GM12878 (cell line): ENCODE measurements around the gene MYO1D. TPM values are rescaled to one million over a fixed set of nuclear protein-coding genes. Genes with fewer than 3 reads are reported as not detected.

ENCODE experiments used
- E2F8 ChIP-seq: fragments of 450-650 bp; IDR thresholded peaks from 2 replicates; pipeline ENCODE4 v1.6.1; 2018; ENCODE audit warnings: mild to moderate bottlenecking, low read depth, moderate library complexity; ENCODE audit not compliant: partially characterized antibody
- ETV6 ChIP-seq, 2 experiments: fragments of 450-650 bp in 1 of 2; IDR thresholded peaks in 1 of 2; conservative IDR thresholded peaks in 1 of 2; 2 replicates each; pipeline ENCODE4 v1.6.1; 2014; ENCODE audit warnings: antibody characterized with exemption in 1 of 2, borderline replicate concordance in 1 of 2, low read depth in 1 of 2, mild to moderate bottlenecking in 1 of 2, moderate library complexity in 1 of 2
- IRF4 ChIP-seq: IDR thresholded peaks from 2 replicates; pipeline ENCODE4 v1.6.1; 2011; ENCODE audit warnings: low read depth, low read length
- SMAD1 ChIP-seq: fragments of 450-650 bp; IDR thresholded peaks from 2 replicates; pipeline ENCODE4 v1.6.1; 2018; ENCODE audit warnings: mild to moderate bottlenecking, low read depth; ENCODE audit not compliant: partially characterized antibody
- SREBF1 ChIP-seq: IDR thresholded peaks from 2 replicates; pipeline ENCODE4 v1.6.1; 2012; ENCODE audit warnings: mild to moderate bottlenecking, low read length
- SRF ChIP-seq, 2 experiments: IDR thresholded peaks; 2 replicates each; pipeline ENCODE4 v1.6.1; 2011; ENCODE audit warnings: low read depth in 2 of 2, low read length in 2 of 2, mild to moderate bottlenecking in 1 of 2, moderate library complexity in 1 of 2
- TCF7 ChIP-seq: IDR thresholded peaks from 2 replicates; pipeline ENCODE4 v1.6.1; 2014; ENCODE audit warnings: antibody characterized with exemption, borderline replicate concordance
- ZBTB4 ChIP-seq: fragments of 450-650 bp; formaldehyde crosslinking; IDR thresholded peaks from 2 replicates; pipeline ENCODE4 v1.4.0; 2022; ENCODE audit warnings: mild to moderate bottlenecking, moderate library complexity
- polyA plus RNA-seq, 11 experiments: library from polyadenylated mRNA; depleted of rRNA in 4 of 11; unstranded in 6 of 11; stranded (reverse) in 5 of 11; fragments of >200 nt; fragmentation: Nextera tagmentation in 4 of 11; fragmentation: Illumina TruSeq in 1 of 11; extraction: Ambion mirVana in 4 of 11; extraction: Trizol in 1 of 11; gene quantifications; 1 replicate in 1 of 11; 2 replicates in 10 of 11; pipeline versions ENCODE4 v1.2.1 to v1.2.3, GENCODE V29; 2011 to 2016; ENCODE audit warnings: inconsistent platforms in 2 of 11, missing spikeins in 2 of 11, low read depth in 1 of 11
- total RNA-seq, 4 experiments: library from RNA; depleted of rRNA in 3 of 4; stranded (reverse); fragments of >200 nt in 3 of 4; fragmentation: Illumina TruSeq in 1 of 4; extraction: Trizol in 1 of 4; gene quantifications; 2 replicates each; pipeline versions ENCODE4 v1.2.1 to v1.2.3, GENCODE V29; 2013 to 2021

The MYO1D gene
- total and polyA plus RNA-seq, 10 of the 15 experiments (the other 5 are each of a cell fraction or from before 2014, with no cell fraction given) = 1.8 to 37.7 (median 25.4) TPM

GRCh38 chr17:32516450-32516849, 360.5 kb downstream of the MYO1D start (continued):
- TF ChIP-seq TCF7 (no peak; the same call in 1 of the 2 replicates), ETV6 (conservative IDR thresholded peaks at IDR 0.05 in 1 of 2, IDR thresholded peaks at IDR 0.05 in 1 of 2; ENCODE audit: borderline replicate concordance in 1 of 2, low read depth in 1 of 2) (no peak), IRF4 (0 out of 2 replicates have a peak, but pooled peaks have one; percentile 39), SMAD1 (peak; percentile 76), ZBTB4 (no peak), E2F8 (no peak), SREBF1 (no peak), SRF (IDR thresholded peaks at IDR 0.05; ENCODE audit: low read depth in 2 of 2, low read length in 2 of 2) (no peak)
